GM12878 (cell line): ENCODE results near the gene EFCC1. TPM values are rescaled to one million over a fixed set of nuclear protein-coding genes. Genes with fewer than 3 reads are reported as not detected.
A peak's percentile ranks its signal among the peaks of the same experiment; 100 is the strongest.

Experiments
- ATAC-seq: fragments of 200-7000 bp; cut with Tn5 transposase; 3 replicates; pipeline ENCODE4 v1.9.1; 2020; ENCODE audit warnings: mild to moderate bottlenecking, moderate library complexity
- BruUV-seq: library from RNA; stranded (reverse); fragments of 400-500 nt; replicated peaks from 2 replicates; lab custom pipeline; 2021; lab: Mats Ljungman, UMichigan
- CTCF ChIA-PET: fragments of 300-600 bp; sonication (Branson Sonifier 250); formaldehyde crosslinking; extraction: SDS; loops from one replicate; lab custom pipeline; 2021; ENCODE audit warnings: inconsistent platforms; lab: Yijun Ruan, JAX
- POLR2A ChIA-PET: fragments of 350-600 bp; formaldehyde crosslinking; extraction: SDS; loops from one replicate; lab custom pipeline; 2021; ENCODE audit warnings: inconsistent platforms; lab: Charles Lee
- RAD21 ChIA-PET: fragments of 300-600 bp; sonication (Branson Sonifier 250); formaldehyde crosslinking; loops from one replicate; lab custom pipeline; 2023; ENCODE audit warnings: antibody characterized with exemption; ENCODE audit not compliant: unreplicated experiment; lab: Charles Lee
- SMC1A ChIA-PET: fragments of 300-600 bp; sonication (Branson Sonifier 250); formaldehyde crosslinking; loops from one replicate; lab custom pipeline; 2023; ENCODE audit not compliant: unreplicated experiment, uncharacterized antibody; lab: Charles Lee
- DNase-seq: peaks from one replicate; pipeline ENCODE4 v3.0.0-alpha.2; 2011; ENCODE audit warnings: low read depth, low spot score
- FAIRE-seq: peaks from 3 replicates; lab custom pipeline; 2011; peaks lifted over from hg19 to GRCh38; lab: Jason Lieb, UNC
- H2AFZ ChIP-seq: 2 replicates; pipeline ENCODE4 v1.6.0; 2011; ENCODE audit warnings: low read depth, low read length, control low read depth; ENCODE audit not compliant: control insufficient read depth
- H3K27ac ChIP-seq: 2 replicates; pipeline ENCODE4 v1.5.1; 2011; ENCODE audit warnings: control low read depth; ENCODE audit not compliant: control insufficient read depth, insufficient read depth
- H3K27me3 ChIP-seq, 2 experiments: replicated peaks in 1 of 2; 2 replicates each; pipeline versions ENCODE4 v1.6.0 to v1.6.1; 2011; ENCODE audit warnings: low read length in 1 of 2; ENCODE audit not compliant: control insufficient read depth in 2 of 2, insufficient read depth in 2 of 2
- H3K36me3 ChIP-seq, 2 experiments: 2 replicates each; pipeline ENCODE4 v1.5.1; 2011; ENCODE audit warnings: low read length in 1 of 2; ENCODE audit not compliant: control insufficient read depth in 2 of 2, insufficient read depth in 2 of 2
- H3K4me1 ChIP-seq: 2 replicates; pipeline ENCODE4 v1.6.1; 2011; ENCODE audit warnings: mild to moderate bottlenecking, low read length, moderate library complexity, mixed read lengths; ENCODE audit not compliant: control insufficient read depth, insufficient read depth
- H3K4me2 ChIP-seq: 2 replicates; pipeline ENCODE4 v1.6.0; 2011; ENCODE audit warnings: control low read depth; ENCODE audit not compliant: control insufficient read depth, insufficient read depth
- H3K4me3 ChIP-seq: fragments of 200-600 bp; sonication (generic); 2 replicates; pipeline ENCODE4 v1.5.1; 2016
- H3K79me2 ChIP-seq: 2 replicates; pipeline ENCODE4 v1.6.0; 2011; ENCODE audit warnings: low read length; ENCODE audit not compliant: control insufficient read depth, insufficient read depth
- H3K9ac ChIP-seq: 2 replicates; pipeline ENCODE4 v1.8.0; 2011; ENCODE audit warnings: low read length, control low read depth, mixed read lengths; ENCODE audit not compliant: control insufficient read depth, insufficient read depth
- H3K9me3 ChIP-seq: replicated peaks from 3 replicates; pipeline ENCODE4 v1.5.1; 2011; ENCODE audit warnings: mild to moderate bottlenecking, low read length; ENCODE audit not compliant: control insufficient read depth, insufficient read depth
- H4K20me1 ChIP-seq: 2 replicates; pipeline ENCODE4 v1.6.0; 2011; ENCODE audit not compliant: control insufficient read depth, insufficient read depth
- BHLHE40 ChIP-seq, 2 experiments: fragments of 450-650 bp in 1 of 2; IDR thresholded peaks; 2 replicates each; pipeline ENCODE4 v1.6.1; 2011 to 2017; ENCODE audit warnings: low read depth in 2 of 2, borderline replicate concordance in 1 of 2, improper control_type of control experiment in 1 of 2, low read length in 1 of 2, mild to moderate bottlenecking in 1 of 2
- EP300 ChIP-seq, 2 experiments: fragments of 150-350 bp in 1 of 2; IDR thresholded peaks; 2 replicates each; pipeline ENCODE4 v1.6.1; 2011 to 2012; ENCODE audit warnings: low read depth in 2 of 2, low read length in 2 of 2, borderline replicate concordance in 1 of 2, improper control_type of control experiment in 1 of 2, inconsistent platforms in 1 of 2; ENCODE audit not compliant: control insufficient read depth in 1 of 2
- GATAD2B ChIP-seq: fragments of 450-650 bp; conservative IDR thresholded peaks from 2 replicates; pipeline ENCODE4 v1.6.1; 2017; ENCODE audit warnings: low read depth, mild to moderate bottlenecking, moderate library complexity
- NFIC ChIP-seq: IDR thresholded peaks from 2 replicates; pipeline ENCODE4 v1.6.1; 2012; ENCODE audit warnings: low read depth, mild to moderate bottlenecking, inconsistent platforms, low read length, moderate library complexity
- ZNF24 ChIP-seq: fragments of 450-650 bp; IDR thresholded peaks from 2 replicates; pipeline ENCODE4 v1.6.1; 2017; ENCODE audit warnings: antibody characterized with exemption, mild to moderate bottlenecking
- WGBS: methylation state at CpG from one replicate; pipeline ENCODE4 v1.1.6; 2016; ENCODE audit warnings: low lambda C conversion rate; ENCODE audit not compliant: insufficient replicate concordance, insufficient coverage; ENCODE audit errors: missing lambda C conversion rate; 5-methylcytosine and 5-hydroxymethylcytosine counted together
- in situ Hi-C: fragments of 300-500 bp; cut with MboI; formaldehyde crosslinking; loops from 9 replicates; pipeline ENCODE4 v1.14.3; 2018; ENCODE audit warnings: mixed read lengths
- intact Hi-C: fragments of 100-400 bp; cut with micrococcal nuclease; formaldehyde crosslinking; loops from one replicate; pipeline ENCODE4 v1.14.2; 2022; ENCODE audit not compliant: unreplicated experiment
- polyA plus RNA-seq, 11 experiments: library from polyadenylated mRNA; depleted of rRNA in 4 of 11; unstranded in 6 of 11; stranded (reverse) in 5 of 11; fragments of >200 nt; fragmentation: Nextera tagmentation in 4 of 11; fragmentation: Illumina TruSeq in 1 of 11; extraction: Ambion mirVana in 4 of 11; extraction: Trizol in 1 of 11; gene quantifications; 1 replicate in 1 of 11; 2 replicates in 10 of 11; pipeline versions ENCODE4 v1.2.1 to v1.2.3, GENCODE V29; 2011 to 2016; ENCODE audit warnings: inconsistent platforms in 2 of 11, missing spikeins in 2 of 11, low read depth in 1 of 11
- total RNA-seq, 4 experiments: library from RNA; depleted of rRNA in 3 of 4; stranded (reverse); fragments of >200 nt in 3 of 4; fragmentation: Illumina TruSeq in 1 of 4; extraction: Trizol in 1 of 4; gene quantifications; 2 replicates each; pipeline versions ENCODE4 v1.2.1 to v1.2.3, GENCODE V29; 2013 to 2021
- TF ChIP-seq, protein P1 (sequence below): fragments of 450-650 bp; IDR thresholded peaks from 2 replicates; pipeline ENCODE4 v1.6.1; 2017; ENCODE audit warnings: mild to moderate bottlenecking, moderate library complexity

EFCC1 gene
- total and polyA plus RNA-seq, 10 of the 15 experiments (the other 5 are each of a cell fraction or from before 2014, with no cell fraction given): not detected

GRCh38 chr3:128994173-128994512, 7.0 kb upstream of the EFCC1 start:
- H3K4me1 ChIP-seq: 0 out of 2 replicates have a peak, but pooled peaks cover 4% of the 10 kb centered on the region
- no peaks in the 10 kb centered on the region for H4K20me1 ChIP-seq
- ATAC-seq: no peak
- no peak overlapping the region for H3K4me3 ChIP-seq
- H3K9ac ChIP-seq: no peak overlapping the region
- H3K4me2 ChIP-seq: peak overlapping the region; percentile 77
- intact Hi-C loops (no loop called here), in situ Hi-C loops (no loop called here)
- ChIA-PET RAD21 (interaction anchor here (0.9 to 1.5 kb wide), 2 partner anchors 20 to 22 kb away, joined by 3 to 5 read pairs; no protein-coding TSS in a partner anchor), POLR2A (interaction anchor here (0.5 to 1.3 kb wide), 3 partner anchors 8 to 155 kb away, joined by 3 to 4 read pairs (median 3); no protein-coding TSS in a partner anchor), CTCF (interaction anchor here (0.6 to 2.3 kb wide), 4 partner anchors 22 to 337 kb away, joined by 3 to 18 read pairs (median 4); no protein-coding TSS in a partner anchor), SMC1A (interaction anchor here (1.3 kb wide), 1 partner anchor 59 kb away, joined by 3 read pairs; no protein-coding TSS in a partner anchor)
- BruUV-seq: no TSS peak
- H3K79me2 ChIP-seq: no peaks in the 10 kb centered on the region
- FAIRE-seq: no peak
- H3K36me3 ChIP-seq: no peaks in the 10 kb centered on the region
- no peak overlapping the region for H3K27ac ChIP-seq
- peak overlapping the region; percentile 69; the same call in 1 of the 2 replicates for H2AFZ ChIP-seq
- no peak for DNase-seq
- TF ChIP-seq GATAD2B: no peak
- peak; percentile 90 for TF ChIP-seq ZNF24
- H3K9me3 ChIP-seq: no peaks in the 10 kb centered on the region; the same call in 2 of the 3 replicates
- 8% methylated on average over 12 of the region's 13 CpGs for WGBS
- H3K27me3 ChIP-seq: peaks cover 2 to 12% of the 10 kb centered on the region in 2 experiments

DNA sequence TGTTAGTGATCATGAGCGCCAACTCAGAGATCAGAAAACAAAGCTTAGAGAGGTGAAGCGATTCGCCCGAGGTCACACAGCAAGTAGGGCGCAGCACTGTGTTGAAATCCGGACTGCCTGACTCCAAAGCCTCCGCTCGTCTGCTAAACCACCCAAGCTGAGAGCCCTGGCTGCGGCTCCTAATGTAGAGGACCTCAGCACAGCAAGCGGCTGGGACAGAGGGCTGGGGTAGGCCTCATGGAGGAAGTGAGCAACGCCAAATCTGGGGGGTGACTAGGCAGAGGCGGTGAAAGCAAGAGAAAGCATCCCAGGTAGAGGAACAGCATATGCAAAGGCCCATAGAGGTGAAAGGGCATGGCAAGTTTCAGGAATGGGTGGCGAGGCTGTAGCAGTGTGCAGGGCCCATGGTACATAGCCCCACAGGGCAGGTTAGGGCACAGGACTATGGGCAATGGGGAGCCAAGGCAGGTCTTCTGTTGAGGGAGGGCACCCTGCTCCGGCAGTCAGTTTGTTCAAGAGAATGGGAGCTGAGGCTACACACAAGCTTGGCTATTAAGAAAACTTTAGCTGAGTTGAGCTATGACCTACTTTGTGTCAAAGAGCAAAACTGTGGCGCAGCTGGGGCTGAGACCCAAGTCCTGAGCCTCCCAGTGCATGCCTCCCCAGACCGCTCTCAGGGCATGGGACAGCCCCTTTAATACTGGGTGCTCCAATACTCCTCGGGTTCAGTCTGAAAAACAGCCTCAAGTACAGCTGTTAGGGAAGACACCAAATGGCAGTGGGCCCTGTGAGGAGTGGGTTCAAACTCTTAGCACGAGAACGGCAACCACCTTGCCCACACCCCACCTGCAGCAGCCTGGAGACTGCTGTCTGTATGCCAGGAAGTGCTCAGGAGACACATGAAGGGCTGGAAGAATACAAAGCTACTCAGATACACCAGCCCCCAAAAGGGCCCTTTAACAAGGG, 6.2 kb upstream of the EFCC1 start:
- H3K4me2 ChIP-seq: peak overlapping the region; percentile 77
- RAD21 ChIA-PET: interaction anchor here (0.9 to 1.5 kb wide), 3 partner anchors 21 to 250 kb away, joined by 3 to 5 read pairs (median 3); no protein-coding TSS in a partner anchor
- BruUV-seq: no TSS peak
- intact Hi-C loops (no loop called here), in situ Hi-C loops (no loop called here)
- SMC1A ChIA-PET: interaction anchor here (0.9 to 1.3 kb wide), 2 partner anchors 11 to 59 kb away, joined by 3 read pairs; no protein-coding TSS in a partner anchor
- H2AFZ ChIP-seq: no peak overlapping the region
- no peak overlapping the region for H3K27ac ChIP-seq
- FAIRE-seq (no peak), DNase-seq (no peak), ATAC-seq (no peak)
- no peaks in the 10 kb centered on the region for H4K20me1 ChIP-seq
- no peaks in the 10 kb centered on the region for H3K36me3 ChIP-seq
- POLR2A ChIA-PET: interaction anchor here (0.6 to 1.3 kb wide), 2 partner anchors 19 to 155 kb away, joined by 3 to 4 read pairs; no protein-coding TSS in a partner anchor
- no peaks in the 10 kb centered on the region; the same call in 2 of the 3 replicates for H3K9me3 ChIP-seq
- H3K79me2 ChIP-seq: no peaks in the 10 kb centered on the region
- 0 out of 2 replicates have a peak, but pooled peaks cover 4% of the 10 kb centered on the region for H3K4me1 ChIP-seq
- CTCF ChIA-PET: interaction anchor here (0.6 to 2.3 kb wide), 4 partner anchors 22 to 42 kb away, joined by 3 to 18 read pairs (median 4); no protein-coding TSS in a partner anchor
- no peak overlapping the region for H3K4me3 ChIP-seq
- peaks cover 2 to 13% of the 10 kb centered on the region in 2 experiments for H3K27me3 ChIP-seq
- H3K9ac ChIP-seq: no peak overlapping the region
- 63% methylated on average over 19 of the region's 19 CpGs for WGBS
- TF ChIP-seq BHLHE40 (IDR thresholded peaks at IDR 0.05; ENCODE audit: borderline replicate concordance in 1 of 2, low read depth in 2 of 2, low read length in 1 of 2) (no peak), NFIC (no peak), EP300 (IDR thresholded peaks at IDR 0.05; ENCODE audit: borderline replicate concordance in 1 of 2, control insufficient read depth in 1 of 2, low read depth in 2 of 2, low read length in 2 of 2) (no peak)
- TF ChIP-seq, protein P1, sequence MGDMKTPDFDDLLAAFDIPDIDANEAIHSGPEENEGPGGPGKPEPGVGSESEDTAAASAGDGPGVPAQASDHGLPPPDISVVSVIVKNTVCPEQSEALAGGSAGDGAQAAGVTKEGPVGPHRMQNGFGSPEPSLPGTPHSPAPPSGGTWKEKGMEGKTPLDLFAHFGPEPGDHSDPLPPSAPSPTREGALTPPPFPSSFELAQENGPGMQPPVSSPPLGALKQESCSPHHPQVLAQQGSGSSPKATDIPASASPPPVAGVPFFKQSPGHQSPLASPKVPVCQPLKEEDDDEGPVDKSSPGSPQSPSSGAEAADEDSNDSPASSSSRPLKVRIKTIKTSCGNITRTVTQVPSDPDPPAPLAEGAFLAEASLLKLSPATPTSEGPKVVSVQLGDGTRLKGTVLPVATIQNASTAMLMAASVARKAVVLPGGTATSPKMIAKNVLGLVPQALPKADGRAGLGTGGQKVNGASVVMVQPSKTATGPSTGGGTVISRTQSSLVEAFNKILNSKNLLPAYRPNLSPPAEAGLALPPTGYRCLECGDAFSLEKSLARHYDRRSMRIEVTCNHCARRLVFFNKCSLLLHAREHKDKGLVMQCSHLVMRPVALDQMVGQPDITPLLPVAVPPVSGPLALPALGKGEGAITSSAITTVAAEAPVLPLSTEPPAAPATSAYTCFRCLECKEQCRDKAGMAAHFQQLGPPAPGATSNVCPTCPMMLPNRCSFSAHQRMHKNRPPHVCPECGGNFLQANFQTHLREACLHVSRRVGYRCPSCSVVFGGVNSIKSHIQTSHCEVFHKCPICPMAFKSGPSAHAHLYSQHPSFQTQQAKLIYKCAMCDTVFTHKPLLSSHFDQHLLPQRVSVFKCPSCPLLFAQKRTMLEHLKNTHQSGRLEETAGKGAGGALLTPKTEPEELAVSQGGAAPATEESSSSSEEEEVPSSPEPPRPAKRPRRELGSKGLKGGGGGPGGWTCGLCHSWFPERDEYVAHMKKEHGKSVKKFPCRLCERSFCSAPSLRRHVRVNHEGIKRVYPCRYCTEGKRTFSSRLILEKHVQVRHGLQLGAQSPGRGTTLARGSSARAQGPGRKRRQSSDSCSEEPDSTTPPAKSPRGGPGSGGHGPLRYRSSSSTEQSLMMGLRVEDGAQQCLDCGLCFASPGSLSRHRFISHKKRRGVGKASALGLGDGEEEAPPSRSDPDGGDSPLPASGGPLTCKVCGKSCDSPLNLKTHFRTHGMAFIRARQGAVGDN: no peak
